GM18861 (cell line): Measurements from ENCODE around the gene MRPS27.
"Not testable (repeated sequence)": the region's sequence is repeated elsewhere in the genome, so short reads cannot be mapped to it uniquely, and the experiment has no call there.

Experiments
- ATAC-seq: cut with Tn5 transposase; IDR thresholded peaks from one replicate; pipeline ENCODE4 v1.9.1; 2021; ENCODE audit not compliant: unreplicated experiment

MRPS27 gene

DNA sequence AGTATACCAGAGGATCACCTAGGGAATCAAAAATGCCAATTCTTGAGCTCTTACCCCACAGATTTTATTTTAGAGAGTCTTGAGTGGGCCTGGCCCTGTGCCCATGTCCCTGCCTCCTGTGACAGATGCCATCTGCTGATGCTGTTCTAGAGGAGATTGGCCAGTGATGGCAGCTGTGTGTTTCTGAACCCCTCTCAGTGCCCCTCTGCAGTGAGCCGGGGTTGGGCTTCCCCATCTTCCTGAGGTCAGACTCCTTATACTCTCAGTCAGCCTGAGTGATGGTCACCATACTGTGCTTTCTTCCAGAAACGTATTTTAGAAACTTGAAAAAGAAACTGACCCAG, 6.2 kb upstream of the MRPS27 start:
- ATAC-seq: no peak

GRCh38 chr5:72325566-72326305, 5.7 kb upstream of the MRPS27 start:
- ATAC-seq: no peak

DNA sequence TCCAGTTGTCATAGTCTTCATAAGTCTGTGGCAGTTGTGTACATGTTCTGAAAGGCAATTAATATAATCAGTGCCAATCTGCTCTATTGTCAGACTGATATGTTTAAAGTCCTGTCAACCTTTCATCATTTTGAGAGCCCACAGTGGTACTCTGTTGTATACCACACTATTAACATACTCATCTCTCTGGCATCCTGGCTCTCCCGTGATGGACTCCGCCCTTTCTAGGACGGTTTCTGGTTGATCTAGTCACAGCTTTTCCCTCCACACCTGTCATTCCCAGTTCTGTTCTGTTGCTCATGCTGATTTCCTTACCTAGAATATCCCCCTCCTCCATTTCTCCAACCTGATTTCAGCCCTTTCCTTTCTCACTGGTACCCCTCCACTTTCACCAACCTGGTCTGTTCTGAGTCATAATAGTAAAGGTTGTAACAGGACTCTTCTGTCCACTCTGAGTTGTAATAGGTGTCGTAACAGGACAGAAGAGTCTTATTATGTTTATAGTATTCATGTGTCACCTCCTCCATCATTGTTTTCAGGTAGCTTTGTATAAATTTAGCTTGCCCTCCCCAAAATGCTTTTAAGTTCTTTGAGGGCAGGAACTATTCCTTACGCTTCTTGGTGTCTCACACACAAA, 4.3 kb upstream of the MRPS27 start:
- no peak for ATAC-seq

- not testable (repeated sequence) for ATAC-seq
Measured at GRCh38 chr5:72319435-72319975, 535 bp downstream of the MRPS27 start.

DNA sequence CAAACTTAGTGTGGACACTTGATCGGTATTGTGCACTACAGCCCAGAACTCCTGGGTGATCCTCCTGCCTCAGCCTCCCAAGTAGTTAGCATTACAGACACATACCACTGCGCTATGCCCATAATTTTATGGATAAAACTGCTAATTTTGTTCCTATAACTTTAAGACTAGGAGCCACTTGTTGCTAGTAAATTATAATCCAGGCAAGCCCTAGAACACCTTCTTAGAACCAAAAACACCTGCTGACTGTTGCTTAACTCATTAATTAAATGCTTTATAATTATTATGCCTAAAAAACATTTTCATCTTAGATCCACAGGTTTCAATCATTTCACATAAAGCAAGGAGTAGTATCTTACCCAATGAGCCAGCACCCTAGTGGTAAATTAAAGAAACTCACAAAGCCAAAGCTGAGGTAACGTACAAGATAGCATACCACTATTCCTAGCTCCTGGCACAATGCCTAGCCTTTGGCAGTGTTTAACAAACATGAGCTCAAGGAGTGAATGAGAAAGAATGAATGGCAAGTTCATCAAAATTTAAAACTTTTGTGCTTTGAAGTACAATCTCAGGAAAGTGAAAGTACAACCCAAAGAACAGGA, 5.4 kb downstream of the MRPS27 start:
- no peak for ATAC-seq

GRCh38 chr5:72313141-72313540, 6.9 kb downstream of the MRPS27 start:
- ATAC-seq: no peak

DNA sequence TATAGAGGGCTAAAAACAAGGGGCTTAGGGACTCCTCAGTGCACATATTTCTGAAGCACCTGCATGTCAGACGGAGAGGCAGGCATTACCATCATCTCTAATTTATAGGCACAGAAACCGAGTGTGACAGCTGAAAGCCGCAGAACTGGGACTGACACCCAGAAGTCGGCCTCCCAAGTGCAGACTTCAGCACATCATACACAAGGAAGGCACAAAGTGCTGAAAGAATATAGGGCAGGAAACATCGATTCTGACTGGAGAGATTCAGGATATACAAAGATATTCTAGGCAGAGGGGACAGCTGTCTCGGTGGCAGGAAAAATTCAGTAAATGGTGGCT, 11.2 kb downstream of the MRPS27 start:
- ATAC-seq: no peak

- ATAC-seq: peak; percentile 83
Measured at GRCh38 chr5:72307968-72308852, 11.8 kb downstream of the MRPS27 start.

- no peak for ATAC-seq
Measured at GRCh38 chr5:72307573-72307967, 12.5 kb downstream of the MRPS27 start.

DNA sequence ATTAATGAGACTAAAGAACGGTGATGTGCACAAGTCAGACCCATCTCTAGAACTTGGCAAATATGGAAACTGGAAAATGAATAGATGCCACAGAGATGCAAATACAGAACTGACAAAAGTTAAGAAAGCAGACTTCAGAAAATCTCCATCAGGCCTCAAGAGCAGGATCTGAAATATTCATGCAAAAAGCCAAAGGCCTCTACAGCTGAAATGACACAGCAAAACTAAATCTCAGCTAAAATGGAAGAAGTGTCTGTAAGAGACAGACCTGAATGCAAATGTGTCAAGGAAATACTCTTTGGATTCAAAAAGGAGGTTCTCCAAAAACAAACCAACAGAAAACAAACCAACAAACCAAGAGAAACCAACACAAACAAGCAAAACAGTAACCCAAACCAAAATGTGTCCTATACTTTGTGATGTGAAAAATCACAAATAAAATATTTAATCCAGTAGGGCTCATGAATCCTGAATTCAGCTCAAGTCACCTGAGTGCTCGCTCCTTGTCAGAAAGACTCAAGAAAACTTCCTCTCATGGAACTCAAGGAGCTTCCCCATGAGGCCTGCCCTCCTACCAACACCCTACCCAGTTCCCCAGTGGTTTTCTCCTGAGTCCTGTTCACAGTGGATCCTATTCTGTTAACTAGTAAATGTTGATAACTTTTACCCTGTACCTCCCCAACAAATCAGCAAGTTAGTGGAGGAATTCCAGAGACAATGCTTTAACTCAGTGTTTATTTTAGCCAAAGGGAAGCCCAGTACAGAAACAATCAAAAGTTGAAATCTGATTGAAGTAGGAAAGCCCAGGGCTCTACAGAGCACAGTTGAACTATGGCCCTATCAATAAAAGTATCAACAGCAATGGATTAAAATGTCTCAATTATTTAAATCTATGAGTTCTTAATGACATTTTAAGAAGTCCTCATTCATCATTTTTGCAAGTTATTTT, 14.6 kb downstream of the MRPS27 start:
- no peak for ATAC-seq

- ATAC-seq: no peak
Measured at GRCh38 chr5:72302171-72302570, 17.9 kb downstream of the MRPS27 start.

DNA sequence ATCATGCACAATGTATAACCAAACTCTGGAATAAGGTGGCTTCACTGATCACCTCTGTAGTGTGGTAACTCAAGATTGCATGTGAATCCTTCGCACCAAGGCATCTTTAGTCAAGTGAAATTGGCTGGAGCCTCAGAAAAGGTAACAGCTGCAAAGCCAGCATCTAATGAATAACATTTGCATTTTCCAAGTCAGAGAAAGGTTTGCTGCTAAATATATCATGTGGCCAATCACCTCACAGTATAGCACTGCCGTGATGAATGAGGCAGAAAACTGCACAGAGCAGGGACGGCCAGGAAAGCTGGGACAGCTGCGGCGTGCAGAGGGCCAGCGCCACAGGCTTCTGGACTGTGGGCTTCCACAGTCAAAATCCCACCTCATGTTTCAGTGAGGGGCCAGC, 18.5 kb downstream of the MRPS27 start:
- ATAC-seq: peak; percentile 55

GRCh38 chr5:72300590-72301339, 19.3 kb downstream of the MRPS27 start:
- ATAC-seq: no peak

- ATAC-seq: no peak
Measured at GRCh38 chr5:72298711-72299110, 21.3 kb downstream of the MRPS27 start.

- ATAC-seq: peak; percentile 55
Measured at GRCh38 chr5:72298136-72298535, 21.9 kb downstream of the MRPS27 start.

- ATAC-seq: no peak
Measured at GRCh38 chr5:72296256-72296655, 23.8 kb downstream of the MRPS27 start.

DNA sequence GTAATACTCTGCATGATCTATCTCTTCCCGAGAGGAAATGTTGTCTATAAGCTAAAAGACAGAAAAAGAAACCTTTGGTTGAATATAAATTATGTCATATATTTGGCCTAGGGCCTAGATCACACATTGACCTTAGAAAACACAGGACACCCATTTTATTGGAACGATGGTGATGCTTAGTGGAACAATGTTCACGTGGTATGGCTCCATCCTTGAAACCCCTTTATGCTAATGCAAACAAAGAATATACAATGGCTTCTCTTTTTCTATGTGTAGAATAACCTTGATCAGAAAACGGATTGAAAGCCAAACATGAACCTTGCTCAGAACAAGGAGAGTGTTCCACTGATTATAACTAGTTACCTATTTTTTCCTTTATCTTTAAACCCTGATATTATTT, 24.5 kb downstream of the MRPS27 start:
- ATAC-seq: no peak

DNA sequence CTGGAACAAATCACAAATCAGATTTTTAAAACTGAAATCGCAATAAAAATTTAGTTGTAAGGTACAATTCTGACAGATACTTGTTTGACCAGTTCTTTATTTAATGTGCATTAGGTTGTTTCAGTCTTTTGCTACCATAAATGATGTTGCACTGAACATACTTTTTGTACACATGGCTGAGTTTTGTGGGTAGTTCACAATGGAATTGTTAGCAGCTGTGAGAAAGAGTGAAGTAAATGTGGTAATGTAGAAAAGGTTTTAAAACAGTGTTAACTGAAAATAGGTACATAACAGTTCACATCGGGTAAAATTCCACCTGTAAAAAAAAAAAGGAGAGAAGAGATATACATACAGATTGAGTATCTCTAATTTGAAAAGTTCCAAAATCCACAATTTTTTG, 25.6 kb downstream of the MRPS27 start:
- no peak for ATAC-seq

DNA sequence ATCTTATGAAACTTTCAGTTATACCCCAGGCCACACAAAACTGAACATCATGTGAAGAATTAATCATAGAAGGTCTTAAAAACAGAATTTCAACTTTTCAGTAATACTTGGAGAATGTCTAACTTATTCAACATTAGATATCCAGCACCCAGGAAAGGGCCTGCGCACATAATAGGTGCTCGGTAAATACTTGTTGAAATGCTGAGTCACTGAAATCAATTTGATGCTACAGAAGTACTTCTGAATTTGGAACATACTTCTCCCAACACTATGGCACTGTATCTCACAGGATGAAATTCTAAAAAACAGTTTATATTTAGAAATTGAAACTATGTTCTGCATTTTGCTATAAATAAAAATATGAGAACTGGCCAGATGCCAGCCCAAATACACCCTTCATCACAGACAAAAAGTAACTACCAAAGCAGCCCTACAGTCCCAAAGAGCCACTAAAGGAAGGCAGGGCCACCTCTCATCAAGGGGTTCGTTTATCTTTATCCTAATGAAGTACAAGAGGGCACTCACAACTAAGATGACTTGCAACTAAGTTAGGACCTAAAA, 26.5 kb downstream of the MRPS27 start:
- ATAC-seq: no peak
